BJ (cell line): ENCODE data around the gene GARIN6. TPM values are rescaled to one million over a fixed set of nuclear protein-coding genes. Genes with fewer than 3 reads are reported as not detected.

ENCODE experiments used
- CTCF ChIA-PET: fragments of 350-600 bp; formaldehyde crosslinking; extraction: SDS; loops from one replicate; lab custom pipeline; 2021; ENCODE audit warnings: antibody characterized with exemption, inconsistent platforms; lab: Yijun Ruan, JAX
- POLR2A ChIA-PET: fragments of 300-600 bp; sonication (Branson Sonifier 250); formaldehyde crosslinking; extraction: SDS; loops from one replicate; lab custom pipeline; 2021; ENCODE audit warnings: antibody characterized with exemption; lab: Charles Lee
- DNase-seq: peaks from one replicate; pipeline ENCODE4 v3.0.0-alpha.2; 2011; ENCODE audit warnings: low read depth
- H3K27me3 ChIP-seq: 2 replicates; pipeline ENCODE4 v1.6.0; 2011; ENCODE audit warnings: low read length; ENCODE audit not compliant: control insufficient read depth, insufficient read depth
- H3K36me3 ChIP-seq: 2 replicates; pipeline ENCODE4 v1.5.1; 2011; ENCODE audit warnings: low read length; ENCODE audit not compliant: control insufficient read depth, insufficient read depth
- H3K4me3 ChIP-seq: 2 replicates; pipeline ENCODE4 v1.5.1; 2011; ENCODE audit warnings: low read depth, mild to moderate bottlenecking, control low read depth, low read length
- CTCF ChIP-seq: IDR thresholded peaks from 2 replicates; pipeline ENCODE4 v1.5.1; 2011; ENCODE audit warnings: low read depth, mild to moderate bottlenecking, control low read depth, inconsistent platforms, low read length, moderate library complexity; ENCODE audit not compliant: insufficient read depth
- polyA plus RNA-seq: library from polyadenylated mRNA; depleted of rRNA; stranded (reverse); fragments of >200 nt; gene quantifications from 2 replicates; pipeline ENCODE4 v1.2.3, GENCODE V29; 2011

GARIN6 gene
- polyA plus RNA-seq, 1 experiment = not detected

- ChIA-PET POLR2A (interaction anchor here (0.6 kb wide), 1 partner anchor 9 kb away, joined by 3 read pairs; no protein-coding TSS in a partner anchor), CTCF (no interaction called here)
- TF ChIP-seq CTCF = no peak
- Histone ChIP-seq H3K36me3 (no peaks in the 10 kb centered on the region), H3K27me3 (no peaks in the 10 kb centered on the region), H3K4me3 (no peak overlapping the region)
- DNase-seq = no peak
Measured at GRCh38 chr12:99627459-99627858, 20.1 kb upstream of the GARIN6 start.

GRCh38 chr12:99644629-99645028 lies 2.9 kb upstream of the GARIN6 start:
- POLR2A ChIA-PET = no interaction called here
- CTCF ChIA-PET = no interaction called here
- Histone ChIP-seq H3K4me3 (no peak overlapping the region), H3K36me3 (no peaks in the 10 kb centered on the region), H3K27me3 (no peaks in the 10 kb centered on the region)
- DNase-seq = no peak
- TF ChIP-seq CTCF = no peak

GRCh38 chr12:99648183-99648582 lies 630 bp downstream of the GARIN6 start:
- H3K4me3 ChIP-seq = no peak overlapping the region
- CTCF ChIA-PET = no interaction called here
- POLR2A ChIA-PET = no interaction called here
- TF ChIP-seq CTCF = no peak
- H3K36me3 ChIP-seq = no peaks in the 10 kb centered on the region
- no peak for DNase-seq
- no peaks in the 10 kb centered on the region for H3K27me3 ChIP-seq

- Histone ChIP-seq H3K4me3 (no peak overlapping the region), H3K36me3 (no peaks in the 10 kb centered on the region), H3K27me3 (no peaks in the 10 kb centered on the region)
- CTCF ChIA-PET = no interaction called here
- TF ChIP-seq CTCF = no peak
- no peak for DNase-seq
- POLR2A ChIA-PET = no interaction called here
Measured at GRCh38 chr12:99649551-99649950, 2.0 kb downstream of the GARIN6 start.

GRCh38 chr12:99658671-99659349 lies 11.3 kb downstream of the GARIN6 start:
- H3K27me3 ChIP-seq = no peaks in the 10 kb centered on the region
- ChIA-PET CTCF (interaction anchor here (0.9 to 2.5 kb wide), 3 partner anchors 21 to 615 kb away, joined by 3 to 17 read pairs (median 5); no protein-coding TSS in a partner anchor), POLR2A (no interaction called here)
- H3K36me3 ChIP-seq = no peaks in the 10 kb centered on the region
- DNase-seq = no peak
- H3K4me3 ChIP-seq = no peak overlapping the region
- TF ChIP-seq CTCF = no peak
